Lung (tissue), 12 donors: ENCODE results near the gene SRGN. TPM values are rescaled to one million over a fixed set of nuclear protein-coding genes. Genes with fewer than 3 reads are reported as not detected.

Experiments
- ATAC-seq: fragments of 200-7000 bp; cut with Tn5 transposase; one replicate; pipeline ENCODE4 v1.9.1; 2020; ENCODE audit warnings: moderate number of reproducible peaks; ENCODE audit not compliant: insufficient read depth, low FRiP score
- DNase-seq, 3 donors: peaks; one replicate each; pipeline ENCODE4 v3.0.0-alpha.2; 2013 to 2017
- H3K27ac ChIP-seq, 2 donors: one replicate each; pipeline ENCODE4 v1.5.1; 2013; ENCODE audit warnings: mild to moderate bottlenecking in 2 of 2, moderate library complexity in 2 of 2, control low read depth in 1 of 2, inconsistent platforms in 1 of 2, low read depth in 1 of 2, low read length in 1 of 2
- H3K27me3 ChIP-seq, 3 donors: one replicate each; pipeline ENCODE4 v1.5.1; 2013; ENCODE audit warnings: low read length in 2 of 3; ENCODE audit not compliant: control insufficient read depth in 3 of 3, insufficient read depth in 3 of 3
- H3K36me3 ChIP-seq, 4 donors: one replicate each; pipeline ENCODE4 v1.5.1; 2013; ENCODE audit warnings: low read length in 4 of 4, mild to moderate bottlenecking in 1 of 4, moderate library complexity in 1 of 4; ENCODE audit not compliant: control insufficient read depth in 4 of 4, insufficient read depth in 4 of 4
- H3K4me1 ChIP-seq, 5 donors: one replicate each; pipeline ENCODE4 v1.5.1; 2013; ENCODE audit warnings: low read length in 5 of 5, mild to moderate bottlenecking in 2 of 5, moderate library complexity in 1 of 5; ENCODE audit not compliant: control insufficient read depth in 5 of 5, insufficient read depth in 5 of 5
- H3K4me3 ChIP-seq: one replicate; pipeline ENCODE4 v1.5.1; 2013; ENCODE audit warnings: mild to moderate bottlenecking, control low read depth, moderate library complexity
- H3K9ac ChIP-seq, 2 donors: one replicate each; pipeline ENCODE4 v1.5.1; 2013; ENCODE audit warnings: low read length in 2 of 2, control low read depth in 1 of 2; ENCODE audit not compliant: insufficient read depth in 1 of 2
- H3K9me3 ChIP-seq, 4 donors: one replicate each; pipeline ENCODE4 v1.5.1; 2013; ENCODE audit warnings: low read length in 3 of 4, mild to moderate bottlenecking in 1 of 4, moderate library complexity in 1 of 4; ENCODE audit not compliant: control insufficient read depth in 4 of 4, insufficient read depth in 3 of 4
- WGBS, 2 donors: extraction: QIAGEN DNeasy Blood & Tissue Kit; methylation state at CpG; one replicate each; pipeline ENCODE4 v1.1.7; 2013; 5-methylcytosine and 5-hydroxymethylcytosine counted together
- polyA plus RNA-seq, 2 donors: library from polyadenylated mRNA; stranded (reverse); fragments of 200-250 nt; gene quantifications; one replicate each; pipeline ENCODE4 v1.2.1, GENCODE V29; 2013
- total RNA-seq, 2 donors: library from RNA; depleted of rRNA in 1 of 2; stranded (reverse); fragments of >200 nt in 1 of 2; gene quantifications; one replicate each; pipeline ENCODE4 v1.2.1, GENCODE V29; 2014 to 2021
- TF ChIP-seq, protein P1 (sequence below): IDR thresholded peaks from 2 replicates; pipeline ENCODE4 v1.5.1; 2012; ENCODE audit warnings: mild to moderate bottlenecking; ENCODE audit errors: control extremely low read depth, extremely low read depth
- donor health status: control.
- donor health status: control.
- donor health status: Bipolar disorder and iron deficiency.
- donor health status: healthy.
- donor health status: DM: yes; HTN: yes; CAD: no.

The SRGN gene
- total and polyA plus RNA-seq, 4 donors: 58.1 to 1,336 (median 240) TPM

DNA sequence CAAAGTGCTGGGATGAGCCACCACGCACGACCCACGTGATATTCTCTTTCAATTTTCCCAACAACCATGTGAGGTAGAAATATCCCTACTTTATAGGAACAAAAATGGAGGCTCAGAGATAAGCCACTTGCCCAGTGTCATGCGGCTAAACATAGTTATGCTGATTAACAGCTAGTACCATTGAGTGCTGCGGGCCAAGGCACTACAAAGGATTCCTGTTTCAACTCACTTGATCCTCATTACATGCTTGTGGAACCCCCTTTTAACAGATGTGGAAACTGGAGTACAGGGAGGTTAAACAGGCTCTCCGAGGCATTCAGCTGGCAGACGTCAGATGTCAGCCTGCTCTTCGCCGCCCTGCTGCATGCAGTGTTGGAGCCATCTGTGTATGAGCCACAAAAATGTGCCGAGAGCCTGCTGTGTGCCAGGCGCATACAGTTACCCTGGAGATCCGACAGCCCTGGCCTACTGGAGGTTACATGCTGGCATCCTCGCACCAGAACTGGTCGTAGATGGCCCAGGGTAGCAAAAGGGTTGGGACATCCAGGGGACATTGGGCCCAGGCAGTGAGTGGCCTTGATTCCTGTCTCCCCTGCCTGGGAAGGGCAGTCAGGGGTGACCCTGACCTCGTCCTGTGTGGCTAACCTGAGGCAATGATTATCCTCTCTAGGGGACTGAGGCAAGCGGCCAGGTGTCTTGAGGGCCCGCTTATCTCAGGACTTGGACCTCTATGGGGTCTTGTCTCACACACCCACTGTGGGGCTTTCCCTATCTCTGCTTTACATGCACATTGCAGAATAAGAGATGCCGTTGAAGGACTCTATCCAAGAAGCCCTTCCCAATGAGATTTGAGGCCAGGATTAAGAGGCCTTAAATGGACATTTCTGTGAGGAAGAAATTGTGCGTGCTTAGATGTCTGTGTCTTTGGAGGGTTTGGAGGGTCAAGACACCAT, 18.5 kb upstream of the SRGN start:
- DNase-seq (peak in 2 of 3 donors; percentile 19), ATAC-seq (no peak)
- Histone ChIP-seq H3K9ac (no peak overlapping the region), H3K9me3 (no peaks in the 10 kb centered on the region), H3K4me1 (peaks cover 0 to 4% (median 0%) of the 10 kb centered on the region in 5 donors), H3K27ac (no peak overlapping the region), H3K27me3 (no peaks in the 10 kb centered on the region), H3K36me3 (no peaks in the 10 kb centered on the region), H3K4me3 (no peak overlapping the region)
- 84 to 88% methylated on average over 19 of the region's 19 CpGs for WGBS, 2 donors
- TF ChIP-seq, protein P1, sequence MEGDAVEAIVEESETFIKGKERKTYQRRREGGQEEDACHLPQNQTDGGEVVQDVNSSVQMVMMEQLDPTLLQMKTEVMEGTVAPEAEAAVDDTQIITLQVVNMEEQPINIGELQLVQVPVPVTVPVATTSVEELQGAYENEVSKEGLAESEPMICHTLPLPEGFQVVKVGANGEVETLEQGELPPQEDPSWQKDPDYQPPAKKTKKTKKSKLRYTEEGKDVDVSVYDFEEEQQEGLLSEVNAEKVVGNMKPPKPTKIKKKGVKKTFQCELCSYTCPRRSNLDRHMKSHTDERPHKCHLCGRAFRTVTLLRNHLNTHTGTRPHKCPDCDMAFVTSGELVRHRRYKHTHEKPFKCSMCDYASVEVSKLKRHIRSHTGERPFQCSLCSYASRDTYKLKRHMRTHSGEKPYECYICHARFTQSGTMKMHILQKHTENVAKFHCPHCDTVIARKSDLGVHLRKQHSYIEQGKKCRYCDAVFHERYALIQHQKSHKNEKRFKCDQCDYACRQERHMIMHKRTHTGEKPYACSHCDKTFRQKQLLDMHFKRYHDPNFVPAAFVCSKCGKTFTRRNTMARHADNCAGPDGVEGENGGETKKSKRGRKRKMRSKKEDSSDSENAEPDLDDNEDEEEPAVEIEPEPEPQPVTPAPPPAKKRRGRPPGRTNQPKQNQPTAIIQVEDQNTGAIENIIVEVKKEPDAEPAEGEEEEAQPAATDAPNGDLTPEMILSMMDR: no peak

DNA sequence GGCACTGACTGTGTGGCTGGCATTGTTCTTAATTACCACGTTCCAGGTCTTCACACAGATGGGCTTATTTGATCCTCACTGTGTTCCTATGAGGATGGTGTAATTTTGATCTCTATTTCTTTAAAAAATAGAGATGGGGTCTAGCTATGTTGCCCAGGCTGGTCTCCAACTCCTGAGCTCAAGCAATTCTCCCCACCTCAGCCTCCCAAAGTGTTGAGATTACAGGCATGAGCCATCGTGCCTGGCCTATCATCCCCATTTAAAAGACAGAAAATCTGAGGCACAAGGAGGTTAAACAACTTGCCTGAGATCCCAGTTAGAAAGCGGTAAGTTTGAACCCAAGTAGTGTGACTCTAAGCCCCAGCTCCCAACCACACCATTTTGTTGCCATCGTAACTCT, 17.0 kb upstream of the SRGN start:
- TF ChIP-seq, protein P1: no peak
- DNase-seq (no peak), ATAC-seq (no peak)
- Histone ChIP-seq H3K9me3 (no peaks in the 10 kb centered on the region), H3K36me3 (no peaks in the 10 kb centered on the region), H3K27me3 (no peaks in the 10 kb centered on the region), H3K27ac (no peak overlapping the region), H3K9ac (no peak overlapping the region), H3K4me1 (peaks cover 0 to 2% (median 0%) of the 10 kb centered on the region in 5 donors), H3K4me3 (no peak overlapping the region)
- WGBS, 2 donors: 90 to 93% methylated on average over 4 of the region's 4 CpGs

DNA sequence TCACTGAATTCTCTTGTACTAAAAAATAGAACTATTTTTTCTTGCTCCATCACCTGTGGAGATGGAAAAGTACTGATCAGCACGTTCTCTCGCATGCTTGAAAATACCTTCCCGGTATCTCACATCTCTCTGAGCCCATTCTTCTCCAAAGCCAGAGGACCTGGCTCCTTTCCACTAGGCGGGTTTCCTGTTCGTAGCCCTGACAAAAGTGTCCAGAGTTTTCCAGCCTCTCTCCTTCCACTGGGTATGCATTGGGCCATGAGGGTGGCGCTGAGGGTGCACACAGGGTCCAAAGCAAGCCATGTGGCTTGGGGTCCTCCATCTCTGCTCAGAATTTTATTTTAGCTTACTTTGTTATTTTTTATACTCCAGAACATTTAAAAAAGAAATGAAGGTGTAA, 16.3 kb upstream of the SRGN start:
- no peaks in the 10 kb centered on the region for H3K27me3 ChIP-seq
- H3K9me3 ChIP-seq: no peaks in the 10 kb centered on the region
- no peaks in the 10 kb centered on the region for H3K4me1 ChIP-seq
- TF ChIP-seq, protein P1: no peak
- H3K36me3 ChIP-seq: no peaks in the 10 kb centered on the region
- no peak overlapping the region for H3K27ac ChIP-seq
- WGBS, 2 donors: 74 to 80% methylated on average over 6 of the region's 6 CpGs
- H3K9ac ChIP-seq: no peak overlapping the region
- ATAC-seq: no peak
- no peak overlapping the region for H3K4me3 ChIP-seq
- DNase-seq: no peak
